ENCODE results near the gene CRYBG3.
"Not testable (repeated sequence)": the region's sequence is repeated elsewhere in the genome, so short reads cannot be mapped to it uniquely, and the experiment has no call there.

The CRYBG3 gene

DNA sequence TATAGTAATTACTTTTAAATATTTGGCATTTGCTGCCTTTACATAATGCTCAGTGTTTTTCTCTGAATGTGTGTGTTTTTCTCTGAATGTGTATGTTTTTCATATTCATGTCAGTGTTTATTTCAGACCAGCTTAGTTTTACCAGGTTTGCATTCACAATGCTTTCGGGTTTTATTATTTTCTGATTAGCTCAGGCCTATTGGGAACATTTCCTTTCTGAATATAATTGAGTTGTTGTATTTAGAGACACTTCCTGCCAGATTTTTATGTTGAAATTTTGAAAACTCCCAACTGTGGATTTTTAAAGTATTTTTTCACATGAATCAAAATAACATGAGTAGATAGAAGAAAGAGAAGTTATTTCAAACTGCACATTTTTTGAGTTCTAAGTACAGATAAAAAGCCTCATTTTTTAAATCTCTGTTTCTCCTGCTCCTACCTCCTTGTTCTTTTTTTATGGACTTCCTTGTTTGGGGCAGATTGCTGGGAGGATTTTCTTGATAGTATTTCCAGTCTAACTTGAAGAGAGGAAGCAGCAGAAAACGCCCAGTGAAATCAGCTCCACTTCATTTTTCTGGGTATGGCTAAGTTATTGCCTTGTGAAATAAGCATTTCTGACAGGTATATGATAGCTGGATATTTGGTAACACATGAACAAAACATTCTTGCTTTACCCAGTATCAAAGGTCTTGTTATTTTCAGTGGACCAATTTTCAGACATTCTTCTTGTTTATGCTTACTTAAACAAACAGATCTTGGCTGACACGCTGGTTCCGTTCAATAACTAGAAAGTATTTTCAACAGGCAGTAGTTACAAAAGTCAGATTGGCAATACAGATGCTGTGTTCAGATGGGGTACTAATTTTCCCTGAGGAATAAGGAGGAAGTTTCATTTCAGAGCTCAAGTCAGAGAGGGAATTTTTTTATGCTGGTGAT lies 79.8 kb downstream of the CRYBG3 start:
- no peak for DNase-seq

DNA sequence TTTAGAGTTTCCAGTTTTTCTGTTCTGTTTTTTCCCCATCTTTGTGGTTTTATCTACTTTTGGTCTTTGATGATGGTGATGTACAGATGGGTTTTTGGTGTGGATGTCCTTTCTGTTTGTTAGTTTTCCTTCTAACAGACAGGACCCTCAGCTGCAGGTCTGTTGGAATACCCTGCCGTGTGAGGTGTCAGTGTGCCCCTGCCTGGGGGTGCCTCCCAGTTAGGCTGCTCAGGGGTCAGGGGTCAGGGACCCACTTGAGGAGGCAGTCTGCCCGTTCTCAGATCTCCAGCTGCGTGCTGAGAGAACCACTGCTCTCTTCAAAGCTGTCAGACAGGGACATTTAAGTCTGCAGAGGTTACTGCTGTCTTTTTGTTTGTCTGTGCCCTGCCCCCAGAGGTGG lies 88.0 kb downstream of the CRYBG3 start:
- not testable (repeated sequence) for DNase-seq

DNA sequence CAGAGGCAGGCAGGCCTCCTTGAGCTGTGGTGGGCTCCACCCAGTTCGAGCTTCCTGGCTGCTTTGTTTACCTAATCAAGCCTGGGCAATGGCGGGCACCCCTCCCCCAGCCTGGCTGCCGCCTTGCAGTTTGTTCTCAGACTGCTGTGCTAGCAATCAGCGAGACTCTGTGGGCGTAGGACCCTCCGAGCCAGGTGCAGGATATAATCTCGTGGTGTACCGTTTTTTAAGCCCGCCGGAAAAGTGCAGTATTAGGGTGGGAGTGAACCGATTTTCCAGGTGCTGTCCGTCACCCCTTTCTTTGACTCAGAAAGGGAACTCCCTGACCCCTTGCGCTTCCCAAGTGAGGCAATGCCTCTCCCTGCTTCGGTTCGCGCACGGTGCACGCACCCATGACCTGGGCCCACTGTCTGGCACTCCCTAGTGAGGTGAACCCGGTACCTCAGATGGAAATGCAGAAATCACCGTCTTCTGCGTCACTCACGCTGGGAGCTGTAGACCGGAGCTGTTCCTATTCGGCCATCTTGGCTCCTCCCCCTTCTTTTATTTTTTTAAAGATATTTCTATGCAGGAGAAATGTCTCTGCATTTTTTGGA lies 88.5 kb downstream of the CRYBG3 start:
- not testable (repeated sequence) for DNase-seq

DNA sequence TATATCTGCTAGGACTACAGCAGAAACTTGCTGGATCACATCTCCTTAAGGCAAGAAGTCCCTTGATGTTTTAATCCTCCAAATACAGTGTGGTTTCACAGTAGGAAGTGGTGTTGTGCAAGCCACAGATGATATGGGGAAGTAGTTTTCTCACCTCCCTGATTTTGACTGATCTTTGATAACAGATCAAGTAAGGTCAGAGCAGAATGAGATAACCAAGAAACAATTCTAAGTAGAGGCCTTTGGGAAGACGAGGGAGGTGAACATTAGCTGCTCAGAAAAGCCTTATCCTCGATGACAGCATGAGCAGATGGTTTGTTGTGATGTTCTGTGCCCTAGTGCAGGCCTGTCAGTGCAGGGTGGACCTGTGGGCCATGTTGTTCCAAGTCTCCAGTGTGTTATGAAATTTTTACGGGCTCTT lies 89.1 kb downstream of the CRYBG3 start:
- DNase-seq = no peak

DNA sequence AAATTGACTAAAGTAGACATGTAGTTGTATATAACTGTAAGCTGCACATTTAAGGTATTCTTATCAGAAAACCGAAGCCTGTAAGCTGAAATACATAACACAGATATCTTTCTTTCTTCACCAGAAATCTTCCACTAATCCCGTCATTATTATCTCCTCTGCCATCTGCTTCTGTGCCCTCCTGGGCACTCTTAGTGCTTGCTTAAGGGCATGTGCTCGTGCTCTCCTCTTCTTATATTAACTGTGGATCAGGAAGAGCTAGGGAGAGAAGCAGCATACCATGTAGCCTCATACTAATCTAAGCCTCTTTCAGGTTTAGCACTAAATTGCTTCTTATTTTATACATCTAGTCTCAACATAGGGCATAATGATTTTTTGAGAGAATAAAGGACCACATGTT lies 89.6 kb downstream of the CRYBG3 start:
- no peak for DNase-seq

DNA sequence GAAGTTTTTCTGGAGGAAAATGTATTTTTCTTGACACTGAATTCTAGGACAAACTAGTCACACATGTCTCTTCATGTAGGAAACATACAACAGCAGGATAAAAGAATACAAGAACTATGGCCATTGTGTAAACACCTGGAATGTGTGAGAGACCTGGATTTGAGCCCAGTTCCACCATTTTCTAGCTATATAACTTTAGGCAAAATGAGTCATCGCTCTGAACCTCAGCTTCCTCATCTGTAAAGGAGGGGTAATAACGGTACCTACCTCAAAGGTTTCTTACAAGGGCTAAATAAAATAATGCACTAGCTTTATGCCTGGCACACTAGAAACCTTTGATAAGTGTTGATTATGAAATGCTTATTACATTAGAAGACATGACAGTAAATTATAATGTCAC lies 92.6 kb downstream of the CRYBG3 start:
- no peak for DNase-seq

DNA sequence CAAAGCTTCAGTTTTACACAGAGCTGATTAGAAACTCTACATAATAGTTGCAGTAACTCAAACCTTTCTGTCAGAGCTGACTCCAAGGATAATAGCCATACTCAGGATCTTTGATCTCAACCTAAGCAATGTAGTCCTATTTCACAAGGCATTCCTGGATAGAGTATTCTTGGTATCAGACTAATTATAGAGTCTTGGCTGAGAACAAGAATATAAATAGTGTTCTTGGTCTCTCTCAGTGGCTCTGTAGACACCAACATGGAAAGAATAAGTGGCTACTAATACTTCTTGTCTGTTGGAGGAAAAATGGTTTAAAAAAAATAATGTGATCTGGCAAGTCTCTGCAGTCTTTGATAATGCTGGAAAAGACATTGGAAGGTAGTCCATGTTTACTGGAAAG lies 94.8 kb downstream of the CRYBG3 start:
- DNase-seq = no peak

DNA sequence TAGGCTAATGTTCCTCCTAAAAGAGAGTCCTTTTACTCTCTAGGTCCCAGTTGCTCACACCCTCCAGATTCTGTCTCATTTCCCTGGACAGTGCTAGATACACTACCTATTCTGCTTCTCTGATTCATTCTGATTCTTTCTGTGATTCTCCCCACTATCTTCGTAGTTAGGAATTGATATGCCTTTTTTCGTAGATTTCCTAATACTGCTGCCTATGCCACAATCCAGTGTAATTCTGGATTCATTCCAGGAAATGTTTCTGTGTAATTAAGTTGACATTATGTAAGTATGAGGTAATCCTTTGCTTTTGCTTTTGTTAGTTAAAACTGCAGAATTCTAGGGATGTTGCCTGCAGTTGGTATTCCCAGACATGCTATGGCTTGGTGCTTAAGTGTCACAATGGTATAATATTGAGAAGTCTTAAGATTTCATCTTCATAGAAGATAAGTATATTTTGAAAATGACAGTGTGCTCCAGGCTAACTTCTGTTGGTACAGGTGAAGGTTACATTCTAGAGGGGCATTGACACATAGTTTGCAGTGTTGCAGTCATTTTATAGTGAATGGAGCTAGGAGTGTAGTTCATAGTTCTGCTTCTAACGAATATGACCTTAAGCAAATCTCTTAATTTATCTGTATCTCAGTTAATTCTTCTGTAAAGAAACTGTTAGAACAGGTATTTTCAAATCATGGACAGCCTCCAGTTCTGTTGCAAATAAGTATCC lies 96.2 kb downstream of the CRYBG3 start:
- no peak for DNase-seq

DNA sequence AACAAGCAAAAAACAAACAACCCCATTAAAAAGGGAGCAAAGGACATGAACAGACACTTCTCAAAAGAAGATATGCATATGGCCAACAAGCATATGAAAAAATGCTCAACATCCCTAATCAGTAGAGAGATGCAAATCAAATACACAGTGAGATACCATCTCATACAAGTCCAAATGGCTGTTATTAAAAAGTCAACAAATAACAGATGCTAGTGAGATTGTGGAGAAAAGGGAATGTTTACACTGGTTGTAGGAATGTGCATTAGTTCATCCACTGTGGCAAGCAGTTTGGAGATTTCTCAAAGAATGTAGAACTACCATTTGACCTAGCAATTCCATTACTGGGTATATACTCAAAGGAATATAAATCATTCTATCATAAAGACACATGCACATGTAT lies 105.9 kb downstream of the CRYBG3 start:
- no peak for DNase-seq

DNA sequence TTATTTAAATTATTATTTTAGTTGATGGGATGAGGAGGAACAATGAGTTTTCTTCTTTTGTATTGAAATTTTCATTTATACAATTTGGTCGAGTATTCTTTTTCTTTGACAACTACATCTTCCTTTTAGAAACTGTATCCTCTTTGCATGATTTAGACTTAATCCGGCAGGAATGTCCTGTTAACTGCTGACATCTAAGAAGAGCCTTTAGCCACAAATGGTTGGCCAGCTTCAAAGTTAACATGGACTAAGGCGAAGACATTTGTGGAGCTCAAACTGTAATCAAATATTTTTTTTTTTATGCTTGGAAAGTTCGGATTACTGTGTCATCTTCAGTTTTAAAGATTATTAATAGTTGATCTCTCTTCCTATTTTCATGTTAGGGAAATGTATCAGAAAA lies 107.2 kb downstream of the CRYBG3 start:
- DNase-seq = no peak

DNA sequence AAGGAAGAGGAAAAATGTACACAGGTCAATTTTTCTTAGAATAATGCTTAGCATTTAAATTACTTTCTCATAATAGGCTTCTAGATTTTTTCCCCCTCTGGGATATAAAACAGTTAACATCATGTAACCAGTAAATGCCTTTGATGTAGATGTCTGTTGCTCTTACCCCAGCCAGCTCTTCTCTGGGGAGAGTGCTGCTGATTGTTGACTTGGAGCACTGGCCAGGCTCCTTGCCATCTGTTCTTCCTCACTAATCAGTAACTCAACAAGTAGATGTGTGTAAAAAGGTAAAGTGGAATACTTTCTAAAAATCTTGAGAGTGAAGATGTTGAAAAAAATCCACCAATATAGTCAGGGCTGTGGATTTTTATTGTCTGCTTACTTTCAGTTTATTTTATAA lies 108.2 kb downstream of the CRYBG3 start:
- no peak for DNase-seq

DNA sequence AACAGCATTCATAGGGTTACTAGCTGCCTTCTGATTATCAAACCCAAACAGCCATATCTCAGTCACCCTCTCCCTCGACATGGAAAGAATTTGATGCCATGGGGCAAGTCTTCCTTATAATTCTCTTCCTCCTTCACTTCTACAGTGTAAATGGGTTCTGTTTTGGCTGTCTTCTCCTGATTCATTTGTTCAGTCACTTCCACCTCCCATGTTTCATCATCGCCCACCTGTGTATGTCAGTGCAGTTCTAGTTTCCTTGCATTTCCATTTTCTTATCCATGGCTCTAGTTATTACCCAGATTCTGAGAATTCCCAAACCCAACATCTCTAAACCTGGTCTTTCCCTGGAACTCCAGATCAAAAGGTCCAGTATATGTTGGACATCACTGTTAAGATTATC lies 109.4 kb downstream of the CRYBG3 start:
- DNase-seq = no peak

DNA sequence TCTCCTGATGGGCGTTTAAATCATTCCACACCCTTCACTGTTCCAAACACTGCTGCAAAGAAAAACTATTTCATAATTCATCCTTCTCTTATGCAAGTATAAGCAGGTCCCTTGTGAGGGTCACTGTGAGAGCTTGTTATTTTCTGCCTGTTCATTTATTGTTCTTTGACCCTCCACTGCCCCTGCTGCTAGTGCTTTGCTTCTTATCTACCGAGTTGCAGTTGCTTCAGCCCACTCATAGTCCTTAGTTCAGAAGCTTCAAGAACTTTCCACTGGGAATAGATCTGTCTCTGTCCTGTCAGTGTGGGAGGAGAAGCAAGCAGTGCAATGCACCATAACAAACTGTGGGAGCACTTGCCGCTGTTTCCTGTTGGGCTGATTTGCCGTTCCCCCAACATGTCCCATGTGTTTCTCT lies 110.6 kb downstream of the CRYBG3 start:
- DNase-seq = no peak

DNA sequence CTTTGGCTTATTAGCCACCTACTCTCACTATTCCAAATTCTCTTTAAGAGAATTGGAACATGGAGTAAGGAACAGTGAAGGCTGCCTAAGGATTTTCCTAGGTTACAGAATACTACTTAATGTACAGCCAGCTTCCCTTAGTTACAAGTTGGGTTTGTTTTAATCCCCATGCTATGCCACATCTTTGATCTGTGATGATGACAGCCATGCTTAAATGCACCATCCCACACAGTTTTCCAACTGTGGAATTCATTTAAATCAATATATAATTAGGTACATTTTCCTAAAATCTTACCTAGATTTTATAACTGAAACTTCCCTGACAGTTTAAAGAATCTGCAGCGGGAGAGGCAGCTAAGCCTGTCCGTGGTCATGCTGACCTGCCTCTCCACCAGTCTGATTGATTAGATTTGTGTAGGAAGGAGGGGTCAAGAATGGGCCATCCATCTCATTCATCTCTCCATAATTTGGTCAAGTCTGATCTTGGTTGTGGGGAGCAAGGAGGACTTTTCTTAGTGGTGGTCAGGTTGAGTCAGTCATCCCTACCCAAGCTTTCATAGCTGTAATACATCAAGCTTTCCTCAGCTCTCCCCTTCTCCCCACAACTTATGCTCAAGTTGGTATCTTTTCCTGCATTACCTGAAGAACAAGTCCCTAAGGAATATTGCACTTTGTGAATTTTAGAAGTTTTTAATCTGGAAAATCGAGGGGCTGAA lies 113.3 kb downstream of the CRYBG3 start:
- no peak for DNase-seq

DNA sequence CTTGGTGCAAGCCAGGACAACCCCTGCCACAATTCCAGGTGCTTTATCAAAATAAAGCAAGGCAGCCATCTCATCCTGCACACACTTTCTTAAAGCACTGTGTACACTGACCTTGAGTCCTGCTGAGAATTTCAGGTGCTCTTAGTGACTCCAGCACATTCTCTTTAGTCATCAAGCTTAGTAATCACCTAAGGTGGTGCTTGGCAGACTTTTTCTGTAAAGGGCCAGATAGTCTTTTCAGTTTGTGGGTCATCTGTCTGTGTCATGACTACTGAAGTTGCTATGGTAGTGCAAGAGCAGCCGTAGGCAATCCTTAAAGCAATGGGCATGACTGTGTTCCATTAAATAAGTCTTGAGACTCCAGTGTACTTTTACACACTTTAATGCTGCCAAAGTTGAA lies 114.0 kb downstream of the CRYBG3 start:
- DNase-seq = no peak

DNA sequence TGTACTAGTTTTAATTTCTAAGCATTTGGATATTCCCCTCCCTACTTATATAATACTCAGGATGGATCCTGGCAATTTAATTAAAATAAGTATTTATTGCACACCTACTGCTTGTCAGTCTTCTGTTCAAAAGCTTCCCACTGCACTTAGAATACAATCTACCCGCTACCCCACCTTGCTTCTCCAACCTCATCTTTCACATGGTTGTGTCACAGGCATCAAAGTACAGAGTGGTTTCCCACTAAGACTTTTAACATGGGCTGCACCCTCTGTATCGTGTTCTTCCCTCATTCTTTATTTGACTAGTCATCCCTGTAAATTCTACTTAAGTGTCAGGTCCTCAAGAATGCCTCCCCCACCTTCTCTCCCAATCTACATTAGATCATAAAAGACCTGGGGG lies 115.4 kb downstream of the CRYBG3 start:
- DNase-seq = no peak

DNA sequence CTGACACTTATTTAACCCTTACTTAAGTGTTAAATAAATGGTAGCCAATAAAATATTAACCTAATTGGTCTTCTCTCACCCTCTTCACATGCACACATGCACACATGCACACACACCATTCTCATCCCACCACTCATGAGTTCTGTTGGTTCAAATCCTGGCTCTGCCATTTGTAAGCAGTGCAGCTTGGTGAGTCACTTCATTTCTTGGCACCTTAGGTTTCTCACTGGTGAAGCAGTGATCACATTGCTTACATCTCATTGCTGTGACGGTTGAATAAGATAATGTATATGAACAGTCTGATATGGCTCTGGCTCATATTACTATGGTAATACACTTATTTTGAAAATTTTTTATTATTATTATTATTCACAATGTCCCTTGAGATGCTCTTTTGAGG lies 116.6 kb downstream of the CRYBG3 start:
- DNase-seq = no peak

DNA sequence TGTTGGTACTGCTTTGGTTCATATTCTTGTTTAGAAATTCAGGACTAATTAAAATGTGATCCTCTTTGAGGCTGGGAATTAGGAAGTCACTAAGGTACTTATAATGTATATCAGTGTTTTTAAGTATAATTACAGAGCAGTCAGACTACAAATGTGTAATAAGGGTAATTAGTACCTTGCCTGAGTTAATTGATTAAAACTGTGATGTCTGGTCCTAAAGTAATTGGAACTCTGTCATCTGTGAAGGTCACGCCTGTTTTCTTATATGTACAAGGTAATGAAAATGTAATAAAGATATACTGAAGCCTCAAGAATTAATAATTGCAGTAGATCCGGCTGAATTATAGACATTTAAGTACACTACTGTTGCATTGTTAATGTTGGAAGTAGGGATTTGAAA lies 117.6 kb downstream of the CRYBG3 start:
- no peak for DNase-seq

DNA sequence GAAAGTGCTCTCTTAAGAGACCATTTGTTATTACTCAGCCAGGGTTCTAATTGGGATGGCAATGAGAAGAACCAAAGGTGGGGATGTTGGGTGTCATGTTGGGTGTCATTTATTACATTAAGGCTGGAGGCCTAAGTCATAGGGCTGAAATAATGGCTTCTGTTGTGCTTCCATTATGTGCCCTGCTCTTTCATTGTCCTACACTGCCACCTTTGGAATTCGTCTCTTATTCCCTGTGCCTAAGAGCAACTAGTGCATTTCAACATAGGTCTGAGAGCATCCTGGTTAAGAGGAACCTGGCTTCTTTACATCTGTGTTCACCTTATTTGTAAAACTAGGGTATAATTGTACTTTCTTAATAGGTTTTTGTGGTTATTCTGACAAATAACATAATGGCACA lies 118.2 kb downstream of the CRYBG3 start:
- DNase-seq = no peak

DNA sequence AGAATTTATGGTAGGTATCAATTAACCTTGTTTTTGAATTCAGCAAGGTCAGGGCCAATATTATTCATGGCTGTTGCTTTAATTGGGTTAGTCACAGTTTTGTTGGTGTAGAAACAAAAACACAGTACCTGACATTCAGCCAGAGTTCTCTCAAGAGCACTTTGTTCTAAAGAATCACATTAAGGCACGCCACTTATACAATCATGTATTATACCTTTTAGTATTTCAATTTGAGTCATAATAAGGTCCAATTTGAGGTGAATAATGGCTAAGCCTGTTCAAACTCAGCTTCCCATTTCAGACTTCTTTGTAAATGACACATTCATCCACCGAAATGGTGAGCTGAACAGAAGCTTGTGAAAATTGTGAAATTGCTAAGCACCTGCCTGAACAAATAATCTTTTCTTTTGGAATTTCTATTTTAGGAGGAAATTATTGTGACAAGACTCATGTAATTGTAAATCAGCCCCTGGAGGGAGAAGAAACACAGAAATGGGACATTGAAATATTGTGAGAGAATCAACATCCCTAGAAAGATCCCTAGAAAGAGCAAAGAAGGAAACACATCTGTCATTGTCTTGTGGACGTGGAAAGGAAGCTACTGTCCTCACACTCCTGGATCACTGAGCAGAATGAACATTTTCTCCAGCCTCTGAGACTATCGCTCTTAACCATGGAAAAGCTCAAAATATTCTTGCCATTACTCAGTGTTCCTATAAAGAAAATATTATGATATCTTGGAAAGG lies 121.2 kb downstream of the CRYBG3 start:
- no peak for DNase-seq

DNA sequence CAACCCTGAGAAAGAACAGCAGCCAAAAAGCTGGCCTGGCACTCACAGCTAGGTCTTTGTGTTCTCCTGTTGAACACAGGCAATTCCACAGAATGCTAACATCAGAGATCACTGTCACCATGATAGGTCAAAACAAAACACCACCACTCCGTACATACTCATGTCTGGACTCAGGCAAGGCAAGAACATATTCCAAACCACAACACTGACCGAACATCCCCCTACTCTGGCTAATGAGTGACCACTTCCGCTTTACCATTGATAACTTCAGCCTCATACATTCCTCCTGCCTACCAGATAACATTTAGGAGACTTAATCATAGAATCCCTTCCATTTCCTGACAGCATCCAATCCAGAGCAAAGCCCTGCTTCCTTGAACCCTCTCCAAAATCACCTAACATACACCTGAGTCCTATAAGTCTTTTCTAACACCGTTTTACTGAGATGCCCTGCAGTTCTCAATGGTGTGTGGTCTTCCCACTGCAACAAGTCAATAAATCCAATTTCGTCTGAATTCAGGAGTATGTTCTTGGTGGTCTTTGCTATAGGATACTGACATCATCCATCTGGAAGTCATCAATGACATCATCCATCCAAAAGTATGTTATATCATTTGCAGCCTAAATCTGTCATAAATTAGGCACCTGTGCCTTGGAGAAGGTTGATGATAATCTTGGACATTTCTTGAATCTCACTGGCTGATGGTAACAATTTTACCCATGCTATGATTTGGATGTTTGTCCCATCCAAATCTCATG lies 126.7 kb downstream of the CRYBG3 start:
- no peak for DNase-seq

DNA sequence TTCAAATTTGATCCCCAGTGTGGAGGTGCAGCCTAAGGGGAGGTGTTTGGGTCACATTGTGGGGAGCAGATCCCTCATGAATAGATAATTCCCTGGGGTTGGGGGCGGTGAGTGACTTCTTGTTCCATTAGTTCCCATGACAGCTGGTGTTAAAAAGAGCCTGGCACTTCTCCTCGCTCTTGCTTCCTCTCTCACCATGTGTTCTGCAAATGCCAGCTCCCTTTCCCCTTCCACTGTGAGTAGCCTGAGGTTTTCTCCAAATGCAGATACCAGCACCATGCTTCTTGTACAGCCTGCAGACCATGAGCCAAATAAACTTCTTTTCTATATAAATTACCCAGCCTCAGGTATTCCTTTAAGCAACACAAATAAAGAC lies 127.3 kb downstream of the CRYBG3 start:
- no peak for DNase-seq
